BJ (cell line): ENCODE data around the gene MARCHF4. TPM values are rescaled to one million over a fixed set of nuclear protein-coding genes. Genes with fewer than 3 reads are reported as not detected.

Experiments used
- CTCF ChIA-PET: fragments of 350-600 bp; formaldehyde crosslinking; extraction: SDS; loops from one replicate; lab custom pipeline; 2021; ENCODE audit warnings: antibody characterized with exemption, inconsistent platforms; lab: Yijun Ruan, JAX
- POLR2A ChIA-PET: fragments of 300-600 bp; sonication (Branson Sonifier 250); formaldehyde crosslinking; extraction: SDS; loops from one replicate; lab custom pipeline; 2021; ENCODE audit warnings: antibody characterized with exemption; lab: Charles Lee
- DNase-seq: peaks from one replicate; pipeline ENCODE4 v3.0.0-alpha.2; 2011; ENCODE audit warnings: low read depth
- H3K27me3 ChIP-seq: 2 replicates; pipeline ENCODE4 v1.6.0; 2011; ENCODE audit warnings: low read length; ENCODE audit not compliant: control insufficient read depth, insufficient read depth
- H3K36me3 ChIP-seq: 2 replicates; pipeline ENCODE4 v1.5.1; 2011; ENCODE audit warnings: low read length; ENCODE audit not compliant: control insufficient read depth, insufficient read depth
- H3K4me3 ChIP-seq: 2 replicates; pipeline ENCODE4 v1.5.1; 2011; ENCODE audit warnings: low read depth, mild to moderate bottlenecking, control low read depth, low read length
- CTCF ChIP-seq: IDR thresholded peaks from 2 replicates; pipeline ENCODE4 v1.5.1; 2011; ENCODE audit warnings: low read depth, mild to moderate bottlenecking, control low read depth, inconsistent platforms, low read length, moderate library complexity; ENCODE audit not compliant: insufficient read depth
- polyA plus RNA-seq: library from polyadenylated mRNA; depleted of rRNA; stranded (reverse); fragments of >200 nt; gene quantifications from 2 replicates; pipeline ENCODE4 v1.2.3, GENCODE V29; 2011; rRNA removed
- small RNA-seq: library from RNA; depleted of rRNA; stranded (forward); fragments of <200 nt; gene quantifications from one replicate; pipeline ENCODE3, GENCODE V24; 2012; ENCODE audit warnings: low replicate concordance, low read depth; ENCODE audit not compliant: insufficient read length

The MARCHF4 gene
- polyA plus RNA-seq, 1 experiment, result 9.7 TPM

- H3K4me3 ChIP-seq, result no peak overlapping the region
- H3K27me3 ChIP-seq, result no peaks in the 10 kb centered on the region
- CTCF ChIA-PET, result interaction anchor here (1.1 to 1.6 kb wide), 2 partner anchors 11 to 117 kb away, joined by 3 to 4 read pairs; no protein-coding TSS in a partner anchor
- POLR2A ChIA-PET, result no interaction called here
- peak; percentile 42 for TF ChIP-seq CTCF
- DNase-seq, result peak; percentile 44
- no peaks in the 10 kb centered on the region for H3K36me3 ChIP-seq
Measured at GRCh38 chr2:216339456-216340279, 32.6 kb downstream of the MARCHF4 start.

- H3K27me3 ChIP-seq, result no peaks in the 10 kb centered on the region
- no peak for TF ChIP-seq CTCF
- ChIA-PET CTCF (no interaction called here), POLR2A (no interaction called here)
- H3K4me3 ChIP-seq, result no peak overlapping the region
- DNase-seq, result no peak
- no peaks in the 10 kb centered on the region for H3K36me3 ChIP-seq
Measured at GRCh38 chr2:216335252-216335651, 37.0 kb downstream of the MARCHF4 start.

GRCh38 chr2:216328347-216328746 is 43.9 kb downstream of the MARCHF4 start:
- ChIA-PET POLR2A (no interaction called here), CTCF (interaction anchor here (0.7 to 3.5 kb wide), 8 partner anchors 9 to 106 kb away, joined by 3 to 18 read pairs (median 4); no protein-coding TSS in a partner anchor)
- Histone ChIP-seq H3K36me3 (no peaks in the 10 kb centered on the region), H3K4me3 (no peak overlapping the region), H3K27me3 (no peaks in the 10 kb centered on the region)
- no peak for DNase-seq
- peak; percentile 45 for TF ChIP-seq CTCF

- Histone ChIP-seq H3K27me3 (no peaks in the 10 kb centered on the region), H3K4me3 (no peak overlapping the region), H3K36me3 (no peaks in the 10 kb centered on the region)
- TF ChIP-seq CTCF, result no peak
- no peak for DNase-seq
- ChIA-PET CTCF (interaction anchor here (0.9 to 3.5 kb wide), 6 partner anchors 10 to 105 kb away, joined by 3 to 18 read pairs (median 4); no protein-coding TSS in a partner anchor), POLR2A (interaction anchor here (0.8 kb wide), 1 partner anchor 677 kb away, joined by 11 read pairs; no protein-coding TSS in a partner anchor)
Measured at GRCh38 chr2:216327447-216327935, 44.8 kb downstream of the MARCHF4 start.

Small RNA genes lying within 50 kb of the gene (small RNA-seq; reads per million reads assigned to genes)
- gene RF00019, result not detected

Other genes with a start within 250 kb of the MARCHF4 start
- gene SMARCAL1, start 40.0 kb upstream of the MARCHF4 start, polyA plus RNA-seq, result 37.3 and 41.2 TPM in 2 replicates
- 4,924 and 5,113 TPM in 2 replicates for gene RPL37A, start 126.4 kb upstream of the MARCHF4 start, polyA plus RNA-seq